Measurements from ENCODE around the gene ABCC1. TPM values are rescaled to one million over a fixed set of nuclear protein-coding genes. Genes with fewer than 3 reads are reported as not detected.

The ABCC1 gene
- polyA plus RNA-seq, 1 donor from 2014 or later: 3.0 TPM

GRCh38 chr16:16158082-16158658 lies 208.8 kb downstream of the ABCC1 start:
- no peaks in the 10 kb centered on the region for H3K27me3 ChIP-seq (ENCODE audit: insufficient read depth, low read depth, low read length)
- TF ChIP-seq POLR2AphosphoS5 (IDR thresholded peaks at IDR 0.05) (no peak), EP300 (conservative IDR thresholded peaks at IDR 0.05; ENCODE audit: poor library complexity, severe bottlenecking) (no peak), REST (IDR thresholded peaks at IDR 0.05; ENCODE audit: borderline replicate concordance) (no peak), MXI1 (conservative IDR thresholded peaks at IDR 0.05; ENCODE audit: poor library complexity, severe bottlenecking) (no peak), CTCF (IDR thresholded peaks at IDR 0.05; ENCODE audit: poor library complexity, severe bottlenecking) (no peak), EZH2 (IDR thresholded peaks at IDR 0.05; ENCODE audit: borderline replicate concordance, insufficient read depth, low read length, poor library complexity, severe bottlenecking) (no peak), RAD21 (conservative IDR thresholded peaks at IDR 0.05) (no peak), SMC3 (conservative IDR thresholded peaks at IDR 0.05; ENCODE audit: poor library complexity) (no peak), TAF1 (IDR thresholded peaks at IDR 0.05; ENCODE audit: low read depth) (no peak)
- H4K20me1 ChIP-seq (ENCODE audit: insufficient read depth): no peaks in the 10 kb centered on the region
- no peak overlapping the region for H2AFZ ChIP-seq (ENCODE audit: low read depth, low read length)
- no peaks in the 10 kb centered on the region for H3K79me2 ChIP-seq (replicated peaks; ENCODE audit: insufficient read depth, low read length)
- no peaks in the 10 kb centered on the region for H3K36me3 ChIP-seq (ENCODE audit: insufficient read depth, low read length)
- H3F3A ChIP-seq (ENCODE audit: insufficient read depth, low read length, poor library complexity, severe bottlenecking): no peaks in the 10 kb centered on the region
- H3K27ac ChIP-seq (ENCODE audit: low read length): no peak overlapping the region
- H3K9ac ChIP-seq (ENCODE audit: low read length): no peak overlapping the region
- no peak overlapping the region for H3K4me2 ChIP-seq (ENCODE audit: low read length)
- peaks cover 9% of the 10 kb centered on the region for H3K9me3 ChIP-seq (ENCODE audit: low read length)
- no peak overlapping the region for H3K4me3 ChIP-seq (ENCODE audit: low read length)
- H3K9me2 ChIP-seq (ENCODE audit: insufficient read depth, low read length): no peaks in the 10 kb centered on the region

DNA sequence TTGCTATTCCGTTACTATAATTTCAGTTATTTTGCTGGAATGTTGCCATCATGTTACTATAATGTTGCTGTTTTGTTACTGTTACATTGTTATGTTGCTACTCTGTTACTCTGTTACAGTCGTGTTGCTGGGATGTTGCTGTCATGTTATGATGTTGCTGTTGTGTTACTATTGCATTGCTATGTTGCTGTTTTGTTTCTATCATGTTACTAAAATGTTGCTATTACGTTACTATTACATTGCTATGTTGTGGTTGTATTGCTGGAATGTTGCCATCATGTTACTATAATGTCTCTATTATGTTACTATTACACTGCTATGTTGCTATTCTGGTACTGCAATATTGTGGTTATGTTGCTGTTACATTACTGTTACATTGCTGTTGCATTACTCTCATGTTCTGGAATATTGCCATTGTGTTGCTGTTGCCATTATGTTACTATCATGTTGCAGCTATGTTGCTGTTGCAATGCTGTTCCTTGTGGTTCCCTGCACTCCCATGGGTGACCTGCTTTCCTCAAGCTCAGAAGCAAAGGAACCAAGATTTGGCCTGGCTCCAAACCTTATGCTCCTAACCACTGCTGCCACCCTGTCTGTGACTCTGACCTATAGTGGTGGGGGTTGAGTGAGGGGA lies 209.4 kb downstream of the ABCC1 start:
- Histone ChIP-seq H3K79me2 (replicated peaks; ENCODE audit: insufficient read depth, low read length) (no peaks in the 10 kb centered on the region), H3K27ac (ENCODE audit: low read length) (no peak overlapping the region), H3K9ac (ENCODE audit: low read length) (no peak overlapping the region)

More for the DNA sequence above, 209.4 kb downstream of the ABCC1 start:
- no peak for TF ChIP-seq EP300 (conservative IDR thresholded peaks at IDR 0.05; ENCODE audit: poor library complexity, severe bottlenecking)
- no peak for TF ChIP-seq RAD21 (conservative IDR thresholded peaks at IDR 0.05)
- TF ChIP-seq MXI1 (conservative IDR thresholded peaks at IDR 0.05; ENCODE audit: poor library complexity, severe bottlenecking): no peak
- TF ChIP-seq POLR2AphosphoS5 (IDR thresholded peaks at IDR 0.05): no peak
- TF ChIP-seq REST (IDR thresholded peaks at IDR 0.05; ENCODE audit: borderline replicate concordance): no peak
- TF ChIP-seq SMC3 (conservative IDR thresholded peaks at IDR 0.05; ENCODE audit: poor library complexity): no peak
- no peak for TF ChIP-seq EZH2 (IDR thresholded peaks at IDR 0.05; ENCODE audit: borderline replicate concordance, insufficient read depth, low read length, poor library complexity, severe bottlenecking)
- TF ChIP-seq CTCF (IDR thresholded peaks at IDR 0.05; ENCODE audit: poor library complexity, severe bottlenecking): no peak
- no peak for TF ChIP-seq TAF1 (IDR thresholded peaks at IDR 0.05; ENCODE audit: low read depth)
- Histone ChIP-seq H3K36me3 (ENCODE audit: insufficient read depth, low read length) (no peaks in the 10 kb centered on the region), H3K4me2 (ENCODE audit: low read length) (no peak overlapping the region), H3F3A (ENCODE audit: insufficient read depth, low read length, poor library complexity, severe bottlenecking) (no peaks in the 10 kb centered on the region), H2AFZ (ENCODE audit: low read depth, low read length) (no peak overlapping the region), H3K9me3 (ENCODE audit: low read length) (peaks cover 9% of the 10 kb centered on the region), H4K20me1 (ENCODE audit: insufficient read depth) (no peaks in the 10 kb centered on the region), H3K27me3 (ENCODE audit: insufficient read depth, low read depth, low read length) (no peaks in the 10 kb centered on the region), H3K9me2 (ENCODE audit: insufficient read depth, low read length) (no peaks in the 10 kb centered on the region), H3K4me3 (ENCODE audit: low read length) (no peak overlapping the region)
